PC-3 (cell line): ENCODE data around the gene PEX13.
"Not testable (repeated sequence)": the region's sequence is repeated elsewhere in the genome, so short reads cannot be mapped to it uniquely, and the experiment has no call there.

ENCODE experiments used
- EZH2phosphoT487 ChIP-seq: fragments of 300-600 bp; sonication (generic); IDR thresholded peaks from 2 replicates; pipeline ENCODE4 v1.6.1; 2018; ENCODE audit warnings: mild to moderate bottlenecking, antibody characterized with exemption, low read length, borderline replicate concordance
- TF ChIP-seq, protein P1 (sequence below): fragments of 300-600 bp; sonication (generic); conservative IDR thresholded peaks from 2 replicates; pipeline ENCODE4 v1.5.1; 2017; ENCODE audit warnings: antibody characterized with exemption, low read depth, mild to moderate bottlenecking, low read length

DNA sequence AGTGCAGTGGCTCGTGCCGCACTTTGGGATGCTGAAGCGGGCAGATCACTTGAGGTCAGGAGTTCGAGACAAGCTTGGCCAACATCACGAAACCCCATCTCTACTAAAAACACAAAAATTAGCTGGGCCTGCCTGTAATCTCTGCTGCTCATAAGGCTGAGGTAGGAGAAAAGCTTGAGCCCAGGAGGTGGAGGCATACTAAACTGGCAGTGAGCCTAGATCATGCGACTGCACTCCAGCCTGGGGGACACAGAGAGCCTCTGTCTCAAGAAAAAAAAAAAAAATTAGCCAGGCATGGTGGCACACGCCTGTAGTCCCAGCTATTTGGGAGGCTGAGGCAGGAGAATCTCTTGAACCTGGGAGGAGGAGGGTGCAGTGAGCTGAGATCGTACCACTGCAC is 29.9 kb upstream of the PEX13 start:
- TF ChIP-seq, protein P1, sequence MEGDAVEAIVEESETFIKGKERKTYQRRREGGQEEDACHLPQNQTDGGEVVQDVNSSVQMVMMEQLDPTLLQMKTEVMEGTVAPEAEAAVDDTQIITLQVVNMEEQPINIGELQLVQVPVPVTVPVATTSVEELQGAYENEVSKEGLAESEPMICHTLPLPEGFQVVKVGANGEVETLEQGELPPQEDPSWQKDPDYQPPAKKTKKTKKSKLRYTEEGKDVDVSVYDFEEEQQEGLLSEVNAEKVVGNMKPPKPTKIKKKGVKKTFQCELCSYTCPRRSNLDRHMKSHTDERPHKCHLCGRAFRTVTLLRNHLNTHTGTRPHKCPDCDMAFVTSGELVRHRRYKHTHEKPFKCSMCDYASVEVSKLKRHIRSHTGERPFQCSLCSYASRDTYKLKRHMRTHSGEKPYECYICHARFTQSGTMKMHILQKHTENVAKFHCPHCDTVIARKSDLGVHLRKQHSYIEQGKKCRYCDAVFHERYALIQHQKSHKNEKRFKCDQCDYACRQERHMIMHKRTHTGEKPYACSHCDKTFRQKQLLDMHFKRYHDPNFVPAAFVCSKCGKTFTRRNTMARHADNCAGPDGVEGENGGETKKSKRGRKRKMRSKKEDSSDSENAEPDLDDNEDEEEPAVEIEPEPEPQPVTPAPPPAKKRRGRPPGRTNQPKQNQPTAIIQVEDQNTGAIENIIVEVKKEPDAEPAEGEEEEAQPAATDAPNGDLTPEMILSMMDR, result not testable (repeated sequence)
- not testable (repeated sequence) for TF ChIP-seq EZH2phosphoT487
